ENCODE data around the gene LPP. TPM values are rescaled to one million over a fixed set of nuclear protein-coding genes. Genes with fewer than 3 reads are reported as not detected.

The LPP gene
- total and polyA plus RNA-seq, 8 donors, result 4.9 to 84.4 (median 45.9) TPM

GRCh38 chr3:188526057-188526456 lies 372.1 kb downstream of the LPP start:
- DNase-seq (no peak), FAIRE-seq (no peak), ATAC-seq (peak in 1 of 4 donors; percentile 13)
- Histone ChIP-seq H3K4me1 (peaks cover 0 to 7% (median 2%) of the 10 kb centered on the region in 3 donors), H3K27ac (no peak overlapping the region), H3K27me3 (no peaks in the 10 kb centered on the region), H3K4me3 (no peak overlapping the region), H3K36me3 (no peaks in the 10 kb centered on the region), H3K9me3 (no peaks in the 10 kb centered on the region)
- WGBS, 2 donors, result 87 to 88% methylated on average over 5 of the region's 5 CpGs
- no peak for TF ChIP-seq CTCF (IDR thresholded peaks at IDR 0.05)
- intact Hi-C loops (cut with DNase I), result no loop called here

- intact Hi-C loops (cut with DNase I), result no loop called here
Measured at GRCh38 chr3:188527389-188527788, 373.4 kb downstream of the LPP start.

GRCh38 chr3:188528396-188528795 lies 374.4 kb downstream of the LPP start:
- ATAC-seq (no peak), DNase-seq (no peak), FAIRE-seq (no peak)
- intact Hi-C loops (cut with DNase I), result no loop called here
- Histone ChIP-seq H3K27me3 (no peaks in the 10 kb centered on the region), H3K36me3 (no peaks in the 10 kb centered on the region), H3K4me3 (no peak overlapping the region), H3K27ac (no peak overlapping the region), H3K4me1 (no peaks in the 10 kb centered on the region), H3K9me3 (no peaks in the 10 kb centered on the region)
- 75 to 86% methylated on average over 3 of the region's 3 CpGs for WGBS, 2 donors
- no peak for TF ChIP-seq CTCF (IDR thresholded peaks at IDR 0.05)

More at GRCh38 chr3:188527389-188527788, 373.4 kb downstream of the LPP start:
- TF ChIP-seq CTCF (IDR thresholded peaks at IDR 0.05), result no peak
- no peaks in the 10 kb centered on the region for H3K36me3 ChIP-seq
- ATAC-seq (no peak), FAIRE-seq (no peak), DNase-seq (no peak)
- H3K27ac ChIP-seq, result no peak overlapping the region
- no peaks in the 10 kb centered on the region for H3K9me3 ChIP-seq
- no peak overlapping the region for H3K4me3 ChIP-seq
- WGBS, 2 donors, result 89 to 98% methylated on average over 2 of the region's 2 CpGs
- peaks cover 0 to under 1% (median 0%) of the 10 kb centered on the region in 3 donors for H3K4me1 ChIP-seq
- no peaks in the 10 kb centered on the region for H3K27me3 ChIP-seq

GRCh38 chr3:188529228-188529627 lies 375.3 kb downstream of the LPP start:
- H3K4me3 ChIP-seq, result no peak overlapping the region
- no peaks in the 10 kb centered on the region for H3K9me3 ChIP-seq
- no peak overlapping the region for H3K27ac ChIP-seq
- DNase-seq, result no peak
- FAIRE-seq, result no peak
- WGBS, 2 donors, result 93% methylated on average over 3 of the region's 3 CpGs
- no peak for TF ChIP-seq CTCF (IDR thresholded peaks at IDR 0.05)
- H3K4me1 ChIP-seq, result no peaks in the 10 kb centered on the region
- H3K27me3 ChIP-seq, result no peaks in the 10 kb centered on the region
- ATAC-seq, result no peak
- no peaks in the 10 kb centered on the region for H3K36me3 ChIP-seq
- intact Hi-C loops (cut with DNase I), result no loop called here

- Histone ChIP-seq H3K36me3 (no peaks in the 10 kb centered on the region), H3K27me3 (no peaks in the 10 kb centered on the region), H3K9me3 (no peaks in the 10 kb centered on the region), H3K4me3 (no peak overlapping the region), H3K27ac (no peak overlapping the region), H3K4me1 (no peaks in the 10 kb centered on the region)
- ATAC-seq (no peak), FAIRE-seq (no peak), DNase-seq (no peak)
- intact Hi-C loops (cut with DNase I), result no loop called here
- 94 to 95% methylated on average over 2 of the region's 2 CpGs for WGBS, 2 donors
- TF ChIP-seq CTCF (IDR thresholded peaks at IDR 0.05), result no peak
Measured at GRCh38 chr3:188530226-188530625, 376.3 kb downstream of the LPP start.
